ENCODE measurements around the gene UBE2Z. TPM values are rescaled to one million over a fixed set of nuclear protein-coding genes. Genes with fewer than 3 reads are reported as not detected.
"Not testable (repeated sequence)": the region's sequence is repeated elsewhere in the genome, so short reads cannot be mapped to it uniquely, and the experiment has no call there.

Gene UBE2Z
- total and polyA plus RNA-seq, 12 donors, result 30.8 to 92.2 (median 75.1) TPM

- Histone ChIP-seq H3K9me3 (replicated peaks in 1 of 3) (no peaks in the 10 kb centered on the region), H3K4me3 (no peak overlapping the region), H3K4me1 (replicated peaks in 1 of 2) (peaks cover 11 to 15% of the 10 kb centered on the region in 2 donors), H3K36me3 (replicated peaks in 1 of 2) (peaks cover 0 to 94% of the 10 kb centered on the region in 2 donors), H3K27ac (peak overlapping the region in 4 of 5 donors; percentile 50 to 76 (median 61)), H3K27me3 (no peaks in the 10 kb centered on the region)
- intact Hi-C loops (cut with DNase I), result no loop called here
- peak in 5 of 7 donors; percentile 15 to 44 (median 34) for DNase-seq
- TF ChIP-seq POLR2A (IDR thresholded peaks at IDR 0.05), result no peak
- TF ChIP-seq CTCF (IDR thresholded peaks at IDR 0.05), result no peak
- WGBS, 4 donors, result 27 to 44% (median 40%) methylated on average over 3 of the region's 3 CpGs
These were observed 22.2 kb downstream of the UBE2Z start for GRCh38 chr17:48930435-48930873.

GRCh38 chr17:48933035-48933434, 24.8 kb downstream of the UBE2Z start:
- H3K9me3 ChIP-seq (replicated peaks in 1 of 3), result no peaks in the 10 kb centered on the region
- peaks cover 11 to 20% of the 10 kb centered on the region in 2 donors for H3K4me1 ChIP-seq (replicated peaks in 1 of 2)
- no peak overlapping the region for H3K27ac ChIP-seq
- WGBS, 4 donors, result 81 to 94% (median 91%) methylated on average over 5 to 6 of the region's 6 CpGs
- intact Hi-C loops (cut with DNase I), result no loop called here
- no peaks in the 10 kb centered on the region for H3K27me3 ChIP-seq
- H3K36me3 ChIP-seq (replicated peaks in 1 of 2), result peaks cover 0 to 89% of the 10 kb centered on the region in 2 donors
- DNase-seq, result no peak
- H3K4me3 ChIP-seq, result no peak overlapping the region
- TF ChIP-seq CTCF (IDR thresholded peaks at IDR 0.05) (no peak), POLR2A (IDR thresholded peaks at IDR 0.05) (no peak)

- H3K4me1 ChIP-seq (replicated peaks in 1 of 2), result peaks cover 8 to 21% of the 10 kb centered on the region in 2 donors
These were observed 36.5 kb downstream of the UBE2Z start, which contains the start of gene SNF8 for GRCh38 chr17:48944515-48945260. Gene SNF8 (minus strand): TSS chr17:48944842. CDS start chr17:48944734, 108 bp downstream.

GRCh38 chr17:48945261-48945651, 37.0 kb downstream of the UBE2Z start:
- H3K27ac ChIP-seq, result peak overlapping the region; percentile 23 to 97 (median 79)
- peaks cover 8 to 21% of the 10 kb centered on the region in 2 donors for H3K4me1 ChIP-seq (replicated peaks in 1 of 2)
- DNase-seq; H3K27me3 ChIP-seq; intact Hi-C loops (cut with DNase I); H3K9me3 ChIP-seq (replicated peaks in 1 of 3): not testable (repeated sequence)
- WGBS, 4 donors, result 91 to 94% (median 92%) methylated on average over 16 of the region's 16 CpGs
- peaks cover 0 to 10% of the 10 kb centered on the region in 2 donors for H3K36me3 ChIP-seq (replicated peaks in 1 of 2)
- H3K4me3 ChIP-seq, result peak overlapping the region in 3 of 4 donors; percentile 35 to 83 (median 70)

More at GRCh38 chr17:48944515-48945260, 36.5 kb downstream of the UBE2Z start, which contains the start of gene SNF8:
- H3K36me3 ChIP-seq (replicated peaks in 1 of 2), result peaks cover 0 to 16% of the 10 kb centered on the region in 2 donors
- TF ChIP-seq POLR2A (IDR thresholded peaks at IDR 0.05) (peak; percentile 52 to 69), CTCF (IDR thresholded peaks at IDR 0.05) (no peak)
- peak; percentile 86 to 96 (median 90) for DNase-seq
- H3K9me3 ChIP-seq (replicated peaks in 1 of 3), result no peaks in the 10 kb centered on the region
- H3K27ac ChIP-seq, result peak within 1 kb of the TSS; percentile 23 to 97 (median 79)
- H3K27me3 ChIP-seq, result no peaks in the 10 kb centered on the region
- WGBS, 4 donors, result 2 to 12% (median 7%) methylated on average over 9 to 55 of the region's 55 CpGs
- intact Hi-C loops (cut with DNase I), result no loop called here
- H3K4me3 ChIP-seq, result peak within 1 kb of the TSS; percentile 35 to 83 (median 68)

Measured in adrenal gland (tissue), 12 donors.